ENCODE results near the gene LPA. TPM values are rescaled to one million over a fixed set of nuclear protein-coding genes. Genes with fewer than 3 reads are reported as not detected.

The LPA gene
- total and polyA plus RNA-seq, 2 experiments from 2014 or later, result 0.52 to 1.4 TPM

DNA sequence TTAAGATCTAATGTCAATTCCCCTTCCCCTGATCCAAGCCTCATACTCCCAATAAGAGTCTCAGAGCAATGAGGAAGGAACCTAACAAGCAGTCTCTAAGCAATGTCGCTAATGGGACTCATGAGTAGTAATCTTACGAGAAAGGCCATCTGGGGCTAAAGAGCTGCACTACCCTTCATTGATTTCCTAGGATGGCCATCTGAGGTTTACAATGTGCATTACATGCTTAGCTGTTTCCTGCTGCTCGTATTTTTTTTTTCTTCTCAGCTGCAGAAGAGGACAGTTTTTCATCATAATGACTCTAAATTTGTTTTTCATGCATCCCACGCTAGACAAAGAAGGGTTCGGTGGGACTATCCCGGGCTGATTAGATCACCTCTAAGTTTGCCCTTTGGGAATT lies 119.3 kb downstream of the LPA start:
- Histone ChIP-seq H3K4me3 (no peak overlapping the region), H3K36me3 (replicated peaks; ENCODE audit: insufficient read depth, low read depth) (no peaks in the 10 kb centered on the region), H4K20me1 (ENCODE audit: insufficient read depth, poor library complexity, severe bottlenecking) (no peaks in the 10 kb centered on the region), H3K27ac (no peak overlapping the region), H3K79me2 (no peaks in the 10 kb centered on the region), H3K9me2 (replicated peaks; ENCODE audit: insufficient read depth) (no peaks in the 10 kb centered on the region), H3K27me3 (no peaks in the 10 kb centered on the region), H3K4me2 (no peak overlapping the region), H2AFZ (no peak overlapping the region), H3K9me3 (ENCODE audit: low read depth) (no peaks in the 10 kb centered on the region), H3K4me1 (ENCODE audit: insufficient read depth) (no peaks in the 10 kb centered on the region)
- WGBS (ENCODE audit: low lambda C conversion rate, missing lambda C conversion rate), result 80% methylated on average over 6 of the region's 6 CpGs
- TF ChIP-seq EZH2phosphoT487 (IDR thresholded peaks at IDR 0.05; ENCODE audit: low read depth, severe bottlenecking, unreplicated experiment), result no peak
- no peak for TF ChIP-seq EZH2 (IDR thresholded peaks at IDR 0.05; ENCODE audit: borderline replicate concordance)
- no peak for TF ChIP-seq CTCF (IDR thresholded peaks at IDR 0.05; ENCODE audit: poor library complexity)
- DNase-seq (ENCODE audit: low spot score), result no peak

- H3K27me3 ChIP-seq, result no peaks in the 10 kb centered on the region
- no peak overlapping the region for H2AFZ ChIP-seq
- H3K9me3 ChIP-seq (ENCODE audit: low read depth), result no peaks in the 10 kb centered on the region
- no peaks in the 10 kb centered on the region for H4K20me1 ChIP-seq (ENCODE audit: insufficient read depth, poor library complexity, severe bottlenecking)
- DNase-seq (ENCODE audit: low spot score), result no peak
- no peak overlapping the region for H3K4me3 ChIP-seq
- H3K27ac ChIP-seq, result no peak overlapping the region
- no peak overlapping the region for H3K4me2 ChIP-seq
- TF ChIP-seq EZH2phosphoT487 (IDR thresholded peaks at IDR 0.05; ENCODE audit: low read depth, severe bottlenecking, unreplicated experiment), result no peak
- no peak for TF ChIP-seq CTCF (IDR thresholded peaks at IDR 0.05; ENCODE audit: poor library complexity)
- no peak for TF ChIP-seq EZH2 (IDR thresholded peaks at IDR 0.05; ENCODE audit: borderline replicate concordance)
- no peaks in the 10 kb centered on the region for H3K79me2 ChIP-seq
- H3K36me3 ChIP-seq (replicated peaks; ENCODE audit: insufficient read depth, low read depth), result no peaks in the 10 kb centered on the region
- 87% methylated on average over 1 of the region's 1 CpG for WGBS (ENCODE audit: low lambda C conversion rate, missing lambda C conversion rate)
- H3K9me2 ChIP-seq (replicated peaks; ENCODE audit: insufficient read depth), result no peaks in the 10 kb centered on the region
- H3K4me1 ChIP-seq (ENCODE audit: insufficient read depth), result no peaks in the 10 kb centered on the region
Observed at GRCh38 chr6:160535270-160535669, 128.8 kb downstream of the LPA start.

DNA sequence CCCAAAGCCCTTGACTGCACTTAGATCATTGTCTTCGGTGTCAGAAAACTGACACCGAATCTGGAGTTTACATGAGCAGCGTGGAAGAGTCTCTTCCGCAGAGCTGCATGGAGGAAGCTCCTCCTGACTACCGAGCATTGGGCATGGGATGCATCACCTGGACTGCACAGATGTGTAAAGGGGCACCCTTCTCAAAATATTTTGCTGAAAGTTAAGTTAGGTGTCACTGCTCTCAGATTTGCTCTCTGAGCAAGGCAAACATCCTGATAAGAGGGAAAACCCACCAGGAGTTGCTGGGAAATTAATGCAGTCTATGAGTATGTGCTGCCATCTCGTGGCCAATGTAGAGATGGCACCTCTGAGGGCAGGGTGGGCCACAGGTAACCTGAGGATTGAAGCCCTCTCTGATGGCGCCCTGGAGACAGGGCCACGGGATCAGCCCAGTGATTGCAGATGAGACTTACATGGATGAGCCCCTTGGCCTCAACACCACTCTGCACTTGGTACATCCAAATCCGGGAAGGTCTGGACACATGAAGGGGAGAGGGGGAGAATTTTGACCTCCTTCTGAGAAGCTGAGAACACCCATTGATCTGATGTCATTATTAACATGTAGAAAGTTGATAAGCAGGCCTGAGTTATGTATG lies 129.9 kb downstream of the LPA start:
- WGBS (ENCODE audit: low lambda C conversion rate, missing lambda C conversion rate), result 15% methylated on average over 9 of the region's 9 CpGs
- Histone ChIP-seq H3K79me2 (no peaks in the 10 kb centered on the region), H3K36me3 (replicated peaks; ENCODE audit: insufficient read depth, low read depth) (no peaks in the 10 kb centered on the region), H2AFZ (peak overlapping the region; percentile 53), H3K4me3 (no peak overlapping the region), H4K20me1 (ENCODE audit: insufficient read depth, poor library complexity, severe bottlenecking) (no peaks in the 10 kb centered on the region), H3K27me3 (no peaks in the 10 kb centered on the region), H3K4me2 (peak overlapping the region; percentile 80), H3K4me1 (ENCODE audit: insufficient read depth) (no peaks in the 10 kb centered on the region), H3K9me3 (ENCODE audit: low read depth) (no peaks in the 10 kb centered on the region), H3K27ac (no peak overlapping the region), H3K9me2 (replicated peaks; ENCODE audit: insufficient read depth) (no peaks in the 10 kb centered on the region)
- DNase-seq (ENCODE audit: low spot score), result peak; percentile 68
- TF ChIP-seq CTCF (IDR thresholded peaks at IDR 0.05; ENCODE audit: poor library complexity) (peak; percentile 97), EZH2phosphoT487 (IDR thresholded peaks at IDR 0.05; ENCODE audit: low read depth, severe bottlenecking, unreplicated experiment) (no peak), EZH2 (IDR thresholded peaks at IDR 0.05; ENCODE audit: borderline replicate concordance) (no peak)

Data from hepatocyte (in vitro differentiated cells).